H9 (cell line): ENCODE data around the gene NUTM2B. TPM values are rescaled to one million over a fixed set of nuclear protein-coding genes. Genes with fewer than 3 reads are reported as not detected.
A peak's percentile ranks its signal among the peaks of the same experiment; 100 is the strongest.
"Not testable (repeated sequence)": the region's sequence is repeated elsewhere in the genome, so short reads cannot be mapped to it uniquely, and the experiment has no call there.

Source experiments
- DNase-seq: peaks from one replicate; pipeline ENCODE4 v3.0.0-alpha.2; 2017
- H2AFZ ChIP-seq: one replicate; pipeline ENCODE4 v1.6.1; 2013; ENCODE audit warnings: mild to moderate bottlenecking, low read length, control low read depth, moderate library complexity
- H2AK5ac ChIP-seq: 2 replicates; pipeline ENCODE4 v1.6.1; 2013; ENCODE audit warnings: low read length, control low read depth, mixed read lengths; ENCODE audit not compliant: insufficient read length
- H2BK120ac ChIP-seq: one replicate; pipeline ENCODE4 v1.6.1; 2013; ENCODE audit warnings: low read depth, mild to moderate bottlenecking, low read length, control low read depth, inconsistent platforms; ENCODE audit not compliant: poor library complexity, severe bottlenecking
- H2BK12ac ChIP-seq: 2 replicates; pipeline ENCODE4 v1.6.1; 2013; ENCODE audit warnings: low read length, control low read depth, mixed read lengths, low read depth; ENCODE audit not compliant: insufficient read length
- H2BK15ac ChIP-seq: 2 replicates; pipeline ENCODE4 v1.6.1; 2013; ENCODE audit warnings: low read depth, low read length, control low read depth
- H2BK20ac ChIP-seq: one replicate; pipeline ENCODE4 v1.6.1; 2013; ENCODE audit warnings: low read depth, mild to moderate bottlenecking, low read length, control low read depth, inconsistent platforms; ENCODE audit not compliant: poor library complexity, severe bottlenecking
- H2BK5ac ChIP-seq: 2 replicates; pipeline ENCODE4 v1.6.1; 2013; ENCODE audit warnings: low read length, control low read depth, mixed read lengths; ENCODE audit not compliant: insufficient read length
- H3K14ac ChIP-seq: 2 replicates; pipeline ENCODE4 v1.6.1; 2013; ENCODE audit warnings: low read length, control low read depth; ENCODE audit not compliant: insufficient read depth
- H3K18ac ChIP-seq: 2 replicates; pipeline ENCODE4 v1.6.1; 2013; ENCODE audit warnings: low read depth, mild to moderate bottlenecking, mixed read lengths, low read length, control low read depth; ENCODE audit not compliant: insufficient read length
- H3K23ac ChIP-seq: 2 replicates; pipeline ENCODE4 v1.6.1; 2013; ENCODE audit warnings: low read length, control low read depth, mixed read lengths, low read depth; ENCODE audit not compliant: insufficient read length
- H3K23me2 ChIP-seq: 2 replicates; pipeline ENCODE4 v1.6.1; 2013; ENCODE audit warnings: low read depth, mild to moderate bottlenecking, mixed read lengths, low read length, control low read depth; ENCODE audit not compliant: insufficient read length, poor library complexity, severe bottlenecking
- H3K27ac ChIP-seq: 2 replicates; pipeline ENCODE4 v1.5.1; 2013; ENCODE audit warnings: low read length, control low read depth, mixed read lengths, low read depth; ENCODE audit not compliant: insufficient read length
- H3K27me3 ChIP-seq: 2 replicates; pipeline ENCODE4 v1.6.1; 2013; ENCODE audit warnings: low read length, control low read depth, inconsistent platforms; ENCODE audit not compliant: insufficient read depth
- H3K4ac ChIP-seq: 2 replicates; pipeline ENCODE4 v1.6.1; 2013; ENCODE audit warnings: low read depth, mild to moderate bottlenecking, control low read depth, inconsistent platforms, low read length, moderate library complexity
- H3K4me1 ChIP-seq: 2 replicates; pipeline ENCODE4 v1.6.1; 2013; ENCODE audit warnings: low read length, control low read depth, inconsistent platforms; ENCODE audit not compliant: insufficient read depth
- H3K4me2 ChIP-seq: 2 replicates; pipeline ENCODE4 v1.6.1; 2013; ENCODE audit warnings: low read length, control low read depth, mixed read lengths; ENCODE audit not compliant: insufficient read length, insufficient read depth
- H3K56ac ChIP-seq: 2 replicates; pipeline ENCODE4 v1.6.1; 2013; ENCODE audit warnings: low read depth, mild to moderate bottlenecking, mixed read lengths, low read length, control low read depth; ENCODE audit not compliant: insufficient read length
- H3K79me1 ChIP-seq: 2 replicates; pipeline ENCODE4 v1.6.1; 2013; ENCODE audit warnings: low read depth, mild to moderate bottlenecking, moderate library complexity, low read length, control low read depth, inconsistent platforms; ENCODE audit not compliant: insufficient read depth, poor library complexity, severe bottlenecking
- H3K79me2 ChIP-seq: 2 replicates; pipeline ENCODE4 v1.6.1; 2013; ENCODE audit warnings: low read length, control low read depth, inconsistent platforms; ENCODE audit not compliant: insufficient read depth
- H3K9ac ChIP-seq: 2 replicates; pipeline ENCODE4 v1.6.1; 2013; ENCODE audit warnings: low read length, control low read depth, mixed read lengths; ENCODE audit not compliant: insufficient read length; ENCODE audit errors: extremely low read depth
- H3K9me3 ChIP-seq: one replicate; pipeline ENCODE4 v1.6.1; 2013; ENCODE audit warnings: low read depth, low read length, inconsistent platforms; ENCODE audit not compliant: control insufficient read depth
- H3T11ph ChIP-seq: one replicate; pipeline ENCODE4 v1.6.1; 2013; ENCODE audit warnings: mild to moderate bottlenecking, low read length, control low read depth, inconsistent platforms
- H4K20me1 ChIP-seq: one replicate; pipeline ENCODE4 v1.6.1; 2013; ENCODE audit not compliant: control insufficient read depth, insufficient read length, insufficient read depth
- H4K5ac ChIP-seq: 2 replicates; pipeline ENCODE4 v1.6.1; 2013; ENCODE audit warnings: low read depth, mild to moderate bottlenecking, mixed read lengths, low read length, control low read depth; ENCODE audit not compliant: insufficient read length
- H4K8ac ChIP-seq: replicated peaks from 2 replicates; pipeline ENCODE4 v1.6.1; 2013; ENCODE audit warnings: low read length, control low read depth, mixed read lengths, low read depth; ENCODE audit not compliant: insufficient read length
- H4K91ac ChIP-seq: 2 replicates; pipeline ENCODE4 v1.6.1; 2013; ENCODE audit warnings: low read depth, mild to moderate bottlenecking, moderate library complexity, mixed read lengths, low read length, control low read depth; ENCODE audit not compliant: insufficient read length
- H3K27ac Mint-ChIP-seq, 3 experiments: 2 replicates in 2 of 3; 3 replicates in 1 of 3; pipeline ENCODE4 v1.8.0; 2020 to 2021; ENCODE audit warnings: mixed read lengths in 3 of 3, mild to moderate bottlenecking in 1 of 3, moderate library complexity in 1 of 3
- H3K27me3 Mint-ChIP-seq: 2 replicates; pipeline ENCODE4 v1.8.0; 2021; ENCODE audit warnings: low read depth, mild to moderate bottlenecking, moderate library complexity, mixed read lengths
- H3K36me3 Mint-ChIP-seq, 3 experiments: 2 replicates in 2 of 3; 3 replicates in 1 of 3; pipeline ENCODE4 v1.8.0; 2020 to 2021; ENCODE audit warnings: low read depth in 3 of 3, mixed read lengths in 3 of 3; ENCODE audit not compliant: insufficient read depth in 1 of 3
- H3K4me1 Mint-ChIP-seq, 2 experiments: 2 replicates each; pipeline ENCODE4 v1.8.0; 2020; ENCODE audit warnings: mixed read lengths in 2 of 2
- H3K4me3 Mint-ChIP-seq, 2 experiments: 2 replicates in 1 of 2; 3 replicates in 1 of 2; pipeline ENCODE4 v1.8.0; 2020 to 2021; ENCODE audit warnings: mild to moderate bottlenecking in 2 of 2, mixed read lengths in 2 of 2, moderate library complexity in 1 of 2
- H3K9me3 Mint-ChIP-seq, 2 experiments: 2 replicates in 1 of 2; 3 replicates in 1 of 2; pipeline ENCODE4 v1.8.0; 2020; ENCODE audit warnings: mild to moderate bottlenecking in 2 of 2, mixed read lengths in 2 of 2, moderate library complexity in 1 of 2
- WGBS: extraction: QIAGEN DNeasy Blood & Tissue Kit; methylation state at CpG from one replicate; pipeline ENCODE4 v1.1.7; 2013; ENCODE audit warnings: missing lambda C conversion rate, low lambda C conversion rate, mixed read lengths; ENCODE audit not compliant: insufficient read length; ENCODE audit errors: extremely low coverage; 5-methylcytosine and 5-hydroxymethylcytosine counted together
- total RNA-seq: library from RNA; stranded (reverse); gene quantifications from 2 replicates; pipeline ENCODE4 v1.2.1, GENCODE V29; 2021
- TF ChIP-seq, protein P1 (sequence below): fragments of 200-600 bp; sonication (generic); conservative IDR thresholded peaks from 3 replicates; pipeline ENCODE4 v1.8.0; 2021; ENCODE audit warnings: antibody characterized with exemption, mild to moderate bottlenecking

Gene NUTM2B
- total RNA-seq, 1 experiment from 2014 or later: 0.46 TPM

DNA sequence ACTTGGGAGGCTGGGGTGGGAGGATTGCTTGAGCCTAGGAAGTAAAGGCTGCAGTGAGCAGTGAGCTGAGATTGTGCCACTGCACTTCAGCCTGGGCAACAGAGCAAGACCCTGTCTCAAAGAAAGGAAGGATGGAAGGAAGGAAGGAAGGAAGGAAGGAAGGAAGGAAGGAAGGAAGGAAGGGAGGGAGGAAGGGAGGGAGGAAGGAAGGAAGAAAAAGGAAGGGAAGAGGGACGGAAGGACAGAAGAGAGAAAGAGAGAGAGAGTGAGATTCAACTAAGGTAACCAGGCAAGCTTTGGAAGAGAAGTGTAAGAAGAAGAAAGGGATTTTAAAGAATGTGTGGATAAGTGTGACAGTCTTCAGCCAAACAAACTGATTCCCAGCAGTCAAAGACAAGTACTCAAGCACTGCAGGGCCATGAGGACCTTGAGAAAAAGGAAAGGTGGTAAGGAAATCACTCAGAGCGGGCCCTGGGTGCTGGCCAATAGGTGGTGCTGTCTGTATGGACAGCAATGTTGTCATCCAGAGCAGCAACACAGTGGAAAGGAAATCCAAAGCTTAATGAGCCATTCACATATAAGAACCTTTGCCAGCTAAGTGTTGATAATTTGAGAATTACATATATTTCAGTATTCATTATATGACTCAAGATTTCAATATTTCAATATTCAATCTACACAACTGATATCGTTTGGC is 55.4 kb downstream of the NUTM2B start:
- not testable (repeated sequence) for H3K9me3 ChIP-seq, H4K5ac ChIP-seq, H3K79me1 ChIP-seq, H3K4me1 Mint-ChIP-seq, H2BK5ac ChIP-seq, H4K20me1 ChIP-seq, H3K9me3 Mint-ChIP-seq, H3K4me1 ChIP-seq, H3K14ac ChIP-seq, H3K23me2 ChIP-seq, H3K18ac ChIP-seq, H3K4ac ChIP-seq, H3K27ac Mint-ChIP-seq, H2BK12ac ChIP-seq, H3T11ph ChIP-seq, H2BK120ac ChIP-seq, H2BK20ac ChIP-seq, H4K8ac ChIP-seq, H3K9ac ChIP-seq, H4K91ac ChIP-seq, H2BK15ac ChIP-seq, H3K27ac ChIP-seq, H3K4me3 Mint-ChIP-seq, H3K27me3 ChIP-seq, H3K79me2 ChIP-seq, H3K27me3 Mint-ChIP-seq, H3K4me2 ChIP-seq, H2AFZ ChIP-seq, H2AK5ac ChIP-seq, H3K23ac ChIP-seq, H3K36me3 Mint-ChIP-seq, H3K56ac ChIP-seq
- TF ChIP-seq, protein P1, sequence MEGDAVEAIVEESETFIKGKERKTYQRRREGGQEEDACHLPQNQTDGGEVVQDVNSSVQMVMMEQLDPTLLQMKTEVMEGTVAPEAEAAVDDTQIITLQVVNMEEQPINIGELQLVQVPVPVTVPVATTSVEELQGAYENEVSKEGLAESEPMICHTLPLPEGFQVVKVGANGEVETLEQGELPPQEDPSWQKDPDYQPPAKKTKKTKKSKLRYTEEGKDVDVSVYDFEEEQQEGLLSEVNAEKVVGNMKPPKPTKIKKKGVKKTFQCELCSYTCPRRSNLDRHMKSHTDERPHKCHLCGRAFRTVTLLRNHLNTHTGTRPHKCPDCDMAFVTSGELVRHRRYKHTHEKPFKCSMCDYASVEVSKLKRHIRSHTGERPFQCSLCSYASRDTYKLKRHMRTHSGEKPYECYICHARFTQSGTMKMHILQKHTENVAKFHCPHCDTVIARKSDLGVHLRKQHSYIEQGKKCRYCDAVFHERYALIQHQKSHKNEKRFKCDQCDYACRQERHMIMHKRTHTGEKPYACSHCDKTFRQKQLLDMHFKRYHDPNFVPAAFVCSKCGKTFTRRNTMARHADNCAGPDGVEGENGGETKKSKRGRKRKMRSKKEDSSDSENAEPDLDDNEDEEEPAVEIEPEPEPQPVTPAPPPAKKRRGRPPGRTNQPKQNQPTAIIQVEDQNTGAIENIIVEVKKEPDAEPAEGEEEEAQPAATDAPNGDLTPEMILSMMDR: peak; percentile 61
- DNase-seq: peak; percentile 37
- WGBS: no CpG with 5 or more reads among the region's 3 CpGs

Other genes with a start within 250 kb of the NUTM2B start
- 0.35 and 0.39 TPM in 2 replicates for gene EIF5AL1, start 190.7 kb upstream of the NUTM2B start, total RNA-seq
- not detected in 2 replicates for gene SFTPA2, start 142.8 kb upstream of the NUTM2B start, total RNA-seq
- gene SFTPA1, start 92.3 kb upstream of the NUTM2B start, total RNA-seq: not detected in 2 replicates
- gene NUTM2E, start 123.5 kb downstream of the NUTM2B start, total RNA-seq: 0.11 TPM in 1 of 2 replicates, not detected in the other
- gene SFTPD, start 245.9 kb downstream of the NUTM2B start, total RNA-seq: 0.18 and 0.24 TPM in 2 replicates